Glutamatergic neuron (in vitro differentiated cells): Measurements from ENCODE around the gene DNMT3A. TPM values are rescaled to one million over a fixed set of nuclear protein-coding genes. Genes with fewer than 3 reads are reported as not detected.

ENCODE experiments used
- DNase-seq: peaks from one replicate; pipeline ENCODE4 v3.0.0; 2022
- H3K27ac Mint-ChIP-seq: one replicate; pipeline ENCODE4 v1.8.0; 2020; ENCODE audit warnings: mild to moderate bottlenecking, mixed read lengths, inconsistent platforms; ENCODE audit not compliant: unreplicated experiment
- H3K27me3 Mint-ChIP-seq: one replicate; pipeline ENCODE4 v1.8.0; 2020; ENCODE audit warnings: mild to moderate bottlenecking, moderate library complexity, mixed read lengths, inconsistent platforms; ENCODE audit not compliant: unreplicated experiment
- H3K36me3 Mint-ChIP-seq: one replicate; pipeline ENCODE4 v1.8.0; 2020; ENCODE audit warnings: mild to moderate bottlenecking, mixed read lengths, inconsistent platforms; ENCODE audit not compliant: unreplicated experiment
- H3K4me1 Mint-ChIP-seq: one replicate; pipeline ENCODE4 v1.8.0; 2020; ENCODE audit warnings: mild to moderate bottlenecking, low read depth, mixed read lengths, inconsistent platforms; ENCODE audit not compliant: unreplicated experiment
- H3K4me3 Mint-ChIP-seq: one replicate; pipeline ENCODE4 v1.8.0; 2020; ENCODE audit warnings: mild to moderate bottlenecking, mixed read lengths, inconsistent platforms; ENCODE audit not compliant: unreplicated experiment
- H3K9me3 Mint-ChIP-seq: one replicate; pipeline ENCODE4 v1.8.0; 2020; ENCODE audit warnings: mild to moderate bottlenecking, moderate library complexity, mixed read lengths, inconsistent platforms; ENCODE audit not compliant: unreplicated experiment
- CTCF ChIP-seq: fragments of 200-600 bp; sonication (generic); IDR thresholded peaks from one replicate; pipeline ENCODE4 v1.5.0; 2021; ENCODE audit not compliant: partially characterized antibody, unreplicated experiment
- total RNA-seq: library from RNA; stranded (reverse); fragmentation: NEBNext Ultra II Directional; extraction: Animal tissue kit (Norgen Biotek cat#: 25700); gene quantifications from one replicate; pipeline ENCODE4 v1.2.1, GENCODE V29; 2021; ENCODE audit not compliant: unreplicated experiment

DNMT3A gene
- total RNA-seq, 1 donor from 2014 or later = 175 TPM

DNA sequence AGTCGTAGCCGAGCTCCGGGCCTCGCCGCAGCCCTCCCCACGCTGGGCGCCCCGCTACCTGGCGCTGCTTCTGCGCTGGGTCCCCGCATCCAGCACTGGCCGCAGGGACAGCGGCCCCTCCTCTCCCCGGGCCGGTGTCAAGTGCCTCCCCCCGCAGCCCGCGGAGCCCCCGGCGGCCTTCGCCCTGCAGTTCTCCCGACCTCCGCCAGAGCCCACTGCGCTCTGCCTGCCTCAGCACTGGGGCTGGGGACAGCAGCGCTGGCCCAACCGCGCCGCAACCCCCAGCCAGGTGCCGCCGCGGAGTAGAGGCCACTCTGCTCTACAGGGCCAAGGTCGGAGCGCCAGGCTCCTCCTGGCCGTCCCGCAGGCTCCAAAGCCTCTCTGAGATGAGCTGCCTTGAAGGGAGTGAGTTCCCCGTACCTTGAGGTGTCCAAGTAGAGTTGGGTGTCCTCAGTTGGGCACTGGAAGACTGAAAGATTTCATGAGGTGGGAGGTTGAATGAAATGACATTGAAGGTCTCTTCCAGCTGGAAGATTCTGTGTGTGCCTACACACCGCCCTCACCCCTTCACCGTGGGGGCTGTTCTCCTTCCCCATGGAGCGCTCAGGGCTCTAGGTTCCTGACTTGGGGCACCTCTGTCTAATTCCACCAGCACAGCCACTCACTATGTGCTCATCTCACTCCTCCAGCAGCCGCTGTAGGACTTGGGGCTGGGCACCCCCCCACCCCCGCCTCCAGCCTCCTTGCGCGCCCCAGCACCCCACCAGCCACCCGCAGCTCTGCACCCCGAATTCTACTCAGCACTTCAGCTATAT, 854 bp upstream of the DNMT3A start:
- Mint-ChIP-seq H3K27me3 (peaks cover 7% of the 10 kb centered on the region), H3K4me1 (peaks cover 3% of the 10 kb centered on the region), H3K4me3 (peak overlapping the region; percentile 46), H3K9me3 (peaks cover 4% of the 10 kb centered on the region), H3K27ac (no peak overlapping the region), H3K36me3 (no peaks in the 10 kb centered on the region)
- peak; percentile 91 for DNase-seq
- peak; percentile 96 for TF ChIP-seq CTCF

DNA sequence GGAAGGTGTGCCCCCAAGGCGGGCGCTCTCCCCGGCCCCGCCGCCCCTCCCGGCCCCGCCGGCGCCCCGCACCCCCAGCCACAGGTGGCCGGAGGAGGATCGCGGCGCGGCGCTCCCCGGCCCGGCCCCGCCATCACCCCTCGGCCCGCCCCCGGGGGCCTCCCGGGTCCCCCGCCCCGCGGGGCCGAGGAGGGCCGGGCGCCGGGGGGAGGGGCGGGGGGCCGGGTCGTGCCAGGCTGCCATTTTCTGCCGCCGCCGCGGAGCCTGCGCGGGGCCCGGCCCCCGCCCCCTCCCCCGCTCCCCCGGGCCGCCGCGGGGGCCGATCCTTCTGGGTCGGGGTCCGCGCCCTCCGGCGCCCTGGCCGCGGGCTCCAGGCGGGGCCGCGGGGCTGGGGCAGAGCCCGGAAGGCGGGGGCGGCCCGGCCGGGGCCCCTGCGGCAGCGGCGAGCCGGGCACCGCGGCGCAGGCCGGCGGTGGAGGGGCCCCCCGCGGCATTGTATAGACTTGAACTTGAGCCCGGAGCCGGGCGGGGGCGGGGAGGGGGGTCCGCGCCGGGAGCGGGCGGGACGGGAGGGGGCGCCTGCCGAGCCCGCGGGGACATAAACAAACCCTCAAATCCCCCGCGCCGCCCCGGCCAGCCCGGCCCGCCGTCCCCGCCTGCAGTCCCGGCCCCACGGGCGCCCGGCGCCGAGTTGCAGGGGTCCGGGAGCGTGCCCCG, 556 bp downstream of the DNMT3A start:
- H3K36me3 Mint-ChIP-seq = no peaks in the 10 kb centered on the region
- no peak overlapping the region for H3K27ac Mint-ChIP-seq
- no peak overlapping the region for H3K4me3 Mint-ChIP-seq
- DNase-seq = peak; percentile 52
- H3K27me3 Mint-ChIP-seq = peaks cover 5% of the 10 kb centered on the region
- no peak for TF ChIP-seq CTCF
- H3K4me1 Mint-ChIP-seq = peaks cover 8% of the 10 kb centered on the region
- H3K9me3 Mint-ChIP-seq = peaks cover 4% of the 10 kb centered on the region

- no peak for DNase-seq
- H3K4me1 Mint-ChIP-seq = peaks cover 12% of the 10 kb centered on the region
- no peak overlapping the region for H3K27ac Mint-ChIP-seq
- H3K9me3 Mint-ChIP-seq = peaks cover 4% of the 10 kb centered on the region
- no peaks in the 10 kb centered on the region for H3K36me3 Mint-ChIP-seq
- H3K4me3 Mint-ChIP-seq = no peak overlapping the region
- peaks cover 5% of the 10 kb centered on the region for H3K27me3 Mint-ChIP-seq
- TF ChIP-seq CTCF = no peak
These were observed 1.4 kb downstream of the DNMT3A start for GRCh38 chr2:25340181-25340921.

DNA sequence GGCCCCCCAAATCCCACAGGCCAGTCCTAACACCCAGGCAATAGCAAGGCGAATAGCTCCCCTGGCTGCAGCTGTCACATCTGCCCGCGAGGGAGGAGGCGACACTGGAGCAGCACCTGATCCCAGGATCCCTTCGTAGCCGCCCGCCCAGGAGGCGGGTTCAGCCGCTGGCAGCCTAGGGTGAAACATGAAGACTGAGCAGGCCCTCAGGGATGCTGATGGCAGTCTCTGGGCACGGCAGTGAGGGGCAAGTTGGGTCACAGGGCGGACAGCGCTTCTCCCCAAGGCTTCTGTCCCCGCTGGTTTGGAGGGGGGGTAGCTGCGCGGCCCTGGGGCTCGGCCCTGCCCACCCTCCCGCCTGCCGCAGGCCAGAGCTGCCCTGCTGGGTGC, 1.9 kb downstream of the DNMT3A start:
- H3K36me3 Mint-ChIP-seq = no peaks in the 10 kb centered on the region
- peak; percentile 62 for DNase-seq
- peaks cover 15% of the 10 kb centered on the region for H3K4me1 Mint-ChIP-seq
- H3K9me3 Mint-ChIP-seq = peaks cover 1% of the 10 kb centered on the region
- H3K4me3 Mint-ChIP-seq = peak overlapping the region; percentile 69
- no peak overlapping the region for H3K27ac Mint-ChIP-seq
- no peak for TF ChIP-seq CTCF
- H3K27me3 Mint-ChIP-seq = peaks cover 5% of the 10 kb centered on the region
